ENCODE results near the gene ASB10. TPM values are rescaled to one million over a fixed set of nuclear protein-coding genes. Genes with fewer than 3 reads are reported as not detected.
A peak's percentile ranks its signal among the peaks of the same experiment; 100 is the strongest.

Gene ASB10
- total and polyA plus RNA-seq, 2 of the 8 experiments (the other 6 are each of a cell fraction or from before 2014, with no cell fraction given) = not detected

GRCh38 chr7:151225948-151226510 is 39.0 kb upstream of the ASB10 start:
- H2BK15ac ChIP-seq (ENCODE audit: low read length) = no peak overlapping the region
- peaks cover 7% of the 10 kb centered on the region; the same call in 1 of the 2 replicates for H3K79me1 ChIP-seq (ENCODE audit: low read depth, low read length)
- no peaks in the 10 kb centered on the region for H3K9me3 ChIP-seq (ENCODE audit: insufficient read depth in 2 of 2, low read depth in 1 of 2, low read length in 1 of 2)
- TF ChIP-seq BRCA1 (IDR thresholded peaks at IDR 0.05; ENCODE audit: low read depth, low read length) (no peak), TCF12 (IDR thresholded peaks at IDR 0.05; ENCODE audit: low read depth, low read length) (no peak), CEBPB (IDR thresholded peaks at IDR 0.05; ENCODE audit: low read depth, low read length) (peak; percentile 62; the same call in 1 of the 2 replicates), SP4 (IDR thresholded peaks at IDR 0.05; ENCODE audit: low read length) (no peak), RNF2 (IDR thresholded peaks at IDR 0.05; ENCODE audit: borderline replicate concordance, low read depth, low read length, missing control alignments, poor library complexity, severe bottlenecking) (no peak)
- peaks cover 11% of the 10 kb centered on the region for H3K23me2 ChIP-seq (ENCODE audit: low read depth, low read length)
- H3K56ac ChIP-seq (replicated peaks; ENCODE audit: insufficient read length, low read depth, low read length) = no peak overlapping the region
- ChIA-PET CTCF (ENCODE audit: partially characterized antibody) (interaction anchor here (0.6 to 5.9 kb wide), 12 partner anchors 8 to 1739 kb away, joined by 3 to 49 read pairs (median 6); no protein-coding TSS in a partner anchor), POLR2A (ENCODE audit: partially characterized antibody) (interaction anchor here (1.2 to 3.2 kb wide), 3 partner anchors 13 to 18 kb away, joined by 6 to 36 read pairs (median 7); partner anchors contain the start of gene H2BK1)
- H3K79me2 ChIP-seq (ENCODE audit: control insufficient read depth in 1 of 2, insufficient read depth in 2 of 2, low read length in 2 of 2) = peaks cover 0 to 18% of the 10 kb centered on the region in 2 experiments; a peak in 2 of 4 replicates
- H2BK5ac ChIP-seq (ENCODE audit: low read depth, low read length) = no peak overlapping the region
- no peak overlapping the region for H2BK12ac ChIP-seq (ENCODE audit: low read depth, low read length)
- H3K27me3 ChIP-seq (replicated peaks in 1 of 4; ENCODE audit: control insufficient read depth in 3 of 4, extremely low read depth in 1 of 4, insufficient read depth in 3 of 4, low read length in 3 of 4) = no peaks in the 10 kb centered on the region
- no peak overlapping the region for H2BK20ac ChIP-seq (ENCODE audit: low read length)
- no peak overlapping the region for H3K14ac ChIP-seq (ENCODE audit: insufficient read length)
- FAIRE-seq (no peak), DNase-seq (ENCODE audit: low read depth in 1 of 2, low spot score in 2 of 2) (no peak)
- H3K18ac ChIP-seq (ENCODE audit: extremely low read depth, low read length) = no peak overlapping the region
- no peak overlapping the region for H3K27ac ChIP-seq (ENCODE audit: low read depth, low read length)
- H3K4ac ChIP-seq (replicated peaks; ENCODE audit: insufficient read length, low read depth, low read length) = no peak overlapping the region
- peaks cover 15 to 38% (median 33%) of the 10 kb centered on the region in 4 experiments for H3K36me3 ChIP-seq (ENCODE audit: control insufficient read depth in 2 of 4, insufficient read depth in 4 of 4, low read length in 3 of 4)
- no peak overlapping the region for H3K23ac ChIP-seq (ENCODE audit: insufficient read length)
- no peak overlapping the region for H2AFZ ChIP-seq (ENCODE audit: low read length)
- H4K8ac ChIP-seq (ENCODE audit: extremely low read depth, insufficient read depth, low read length) = no peak overlapping the region
- no peak overlapping the region for H2BK120ac ChIP-seq (replicated peaks; ENCODE audit: low read depth, low read length)
- H4K91ac ChIP-seq (replicated peaks; ENCODE audit: insufficient read length, low read length) = no peak overlapping the region
- no peak overlapping the region for H2AK5ac ChIP-seq (ENCODE audit: low read depth, low read length)
- H4K20me1 ChIP-seq (replicated peaks in 1 of 2; ENCODE audit: control insufficient read depth in 1 of 2, insufficient read depth in 2 of 2, low read length in 2 of 2) = peaks cover 0 to 6% of the 10 kb centered on the region in 2 experiments
- no peak overlapping the region for H4K5ac ChIP-seq (ENCODE audit: insufficient read length, low read depth, low read length)
- peak overlapping the region in 3 of 4 experiments; percentile 66 to 74 (median 67); a peak in 6 of 7 replicates for H3K9ac ChIP-seq (replicated peaks in 1 of 4; ENCODE audit: extremely low read depth in 1 of 4, low read depth in 3 of 4, low read length in 3 of 4)
- peak overlapping the region; percentile 83 to 86 for H3K4me2 ChIP-seq (ENCODE audit: insufficient read depth in 1 of 2, low read depth in 2 of 2, low read length in 2 of 2)
- H3K4me1 ChIP-seq (replicated peaks in 1 of 4; ENCODE audit: control insufficient read depth in 3 of 4, insufficient read depth in 4 of 4, low read length in 3 of 4) = peaks cover 2 to 7% (median 6%) of the 10 kb centered on the region in 4 experiments; a peak in 5 of 7 replicates
- peak overlapping the region; percentile 83 to 95 (median 90) for H3K4me3 ChIP-seq (ENCODE audit: extremely low read depth in 1 of 4, insufficient read depth in 2 of 4, low read depth in 3 of 4, low read length in 4 of 4)
- 76% methylated on average over 8 of the region's 8 CpGs; no CpG with 5 or more reads in 1 of the 2 experiments for WGBS, 2 experiments (ENCODE audit: extremely low coverage in 1 of 2, insufficient coverage in 1 of 2, insufficient read length in 1 of 2, insufficient replicate concordance in 2 of 2, low coverage in 1 of 2, low lambda C conversion rate in 2 of 2, missing lambda C conversion rate in 1 of 2)
